K562 (cell line): Measurements from ENCODE around the gene CTU1. TPM values are rescaled to one million over a fixed set of nuclear protein-coding genes. Genes with fewer than 3 reads are reported as not detected.

Experiments
- ARID1B ChIP-seq: fragments of 450-650 bp; IDR thresholded peaks from 2 replicates; pipeline ENCODE4 v1.6.1; 2016; ENCODE audit warnings: antibody characterized with exemption, mild to moderate bottlenecking, inconsistent platforms
- BRCA1 ChIP-seq, 2 experiments: fragments of 450-650 bp in 1 of 2; sonication (generic) in 1 of 2; formaldehyde crosslinking in 1 of 2; IDR thresholded peaks; 2 replicates each; pipeline versions ENCODE4 v1.5.0 to v1.6.1; 2017 to 2020; ENCODE audit warnings: mild to moderate bottlenecking in 1 of 2, missing genetic modification reagents in 1 of 2
- CBFA2T2 ChIP-seq: fragments of 450-650 bp; conservative IDR thresholded peaks from 2 replicates; pipeline ENCODE4 v1.6.1; 2017; ENCODE audit warnings: mild to moderate bottlenecking
- E2F6 ChIP-seq, 2 experiments: IDR thresholded peaks; 2 replicates each; pipeline ENCODE4 v1.6.1; 2011; ENCODE audit warnings: borderline replicate concordance in 1 of 2, control low read depth in 1 of 2, low read depth in 1 of 2, low read length in 1 of 2, mild to moderate bottlenecking in 1 of 2, mixed read lengths in 1 of 2, moderate library complexity in 1 of 2; ENCODE audit not compliant: insufficient read depth in 1 of 2, insufficient read length in 1 of 2, poor library complexity in 1 of 2, severe bottlenecking in 1 of 2; ENCODE audit errors: extremely low read depth in 1 of 2
- ERF ChIP-seq: fragments of 450-650 bp; formaldehyde crosslinking; IDR thresholded peaks from 2 replicates; pipeline ENCODE4 v1.4.0; 2020; ENCODE audit warnings: mild to moderate bottlenecking, mixed read lengths
- HCFC1 ChIP-seq: IDR thresholded peaks from 2 replicates; pipeline ENCODE4 v1.6.1; 2012; ENCODE audit warnings: low read depth, low read length, improper control_type of control experiment
- HMGN3 ChIP-seq: IDR thresholded peaks from 2 replicates; pipeline ENCODE4 v1.6.1; 2011; ENCODE audit warnings: borderline replicate concordance, low read depth, mild to moderate bottlenecking, mixed read lengths, low read length; ENCODE audit not compliant: insufficient read length; ENCODE audit errors: extremely low read depth
- KDM5B ChIP-seq: fragments of 200-600 bp; sonication (generic); IDR thresholded peaks from 2 replicates; pipeline ENCODE4 v1.6.1; 2012; ENCODE audit warnings: low read depth, mild to moderate bottlenecking, moderate library complexity, low read length, control low read depth, inconsistent platforms; ENCODE audit not compliant: insufficient replicate concordance
- MEF2A ChIP-seq: IDR thresholded peaks from 2 replicates; pipeline ENCODE4 v1.6.1; 2011; ENCODE audit warnings: low read depth, mild to moderate bottlenecking, low read length, moderate library complexity; ENCODE audit not compliant: control insufficient read depth
- NELFE ChIP-seq: IDR thresholded peaks from 2 replicates; pipeline ENCODE4 v1.6.1; 2011; ENCODE audit warnings: mild to moderate bottlenecking; ENCODE audit not compliant: insufficient read depth, insufficient read length
- NFE2L1 ChIP-seq: fragments of 450-650 bp; IDR thresholded peaks from 2 replicates; pipeline ENCODE4 v1.6.1; 2016; ENCODE audit warnings: missing genetic modification characterization, low read depth, mild to moderate bottlenecking, missing compliant biosample characterization, moderate library complexity, borderline replicate concordance
- RAD21 ChIP-seq, 2 experiments: fragments of 250-450 bp in 1 of 2; fragments of 450-650 bp in 1 of 2; sonication (Bioruptor Pico) in 1 of 2; formaldehyde crosslinking in 1 of 2; IDR thresholded peaks in 1 of 2; conservative IDR thresholded peaks in 1 of 2; 2 replicates each; pipeline versions ENCODE4 v1.4.0 to v1.8.0; 2020 to 2022; ENCODE audit warnings: mild to moderate bottlenecking in 2 of 2, moderate library complexity in 1 of 2
- RFX1 ChIP-seq: fragments of 450-650 bp; IDR thresholded peaks from 2 replicates; pipeline ENCODE4 v1.6.1; 2016; ENCODE audit warnings: mild to moderate bottlenecking, moderate library complexity
- SAP30 ChIP-seq: fragments of 200-600 bp; sonication (generic); IDR thresholded peaks from 2 replicates; pipeline ENCODE4 v1.6.1; 2012; ENCODE audit warnings: borderline replicate concordance, low read depth, mild to moderate bottlenecking, moderate library complexity, low read length, control low read depth, inconsistent platforms; ENCODE audit not compliant: insufficient read depth, poor library complexity, severe bottlenecking
- SMC3 ChIP-seq: conservative IDR thresholded peaks from 2 replicates; pipeline ENCODE4 v1.6.1; 2011; ENCODE audit warnings: low read depth, low read length, improper control_type of control experiment; ENCODE audit not compliant: insufficient read depth
- TGIF2 ChIP-seq: sonication (generic); formaldehyde crosslinking; IDR thresholded peaks from 2 replicates; pipeline ENCODE4 v1.8.1; 2022; ENCODE audit warnings: mild to moderate bottlenecking, missing genetic modification reagents, moderate library complexity
- ZKSCAN1 ChIP-seq: fragments of 150-350 bp; IDR thresholded peaks from 2 replicates; pipeline ENCODE4 v1.6.1; 2016; ENCODE audit warnings: low read depth, low read length
- ZNF639 ChIP-seq, 2 experiments: fragments of 200-800 bp in 1 of 2; sonication (Bioruptor generic) in 1 of 2; sonication (generic) in 1 of 2; formaldehyde crosslinking in 1 of 2; IDR thresholded peaks in 1 of 2; conservative IDR thresholded peaks in 1 of 2; 2 replicates each; pipeline versions ENCODE4 v1.5.0 to v1.6.1; 2016 to 2020; ENCODE audit warnings: missing compliant biosample characterization in 1 of 2, missing genetic modification characterization in 1 of 2, missing genetic modification reagents in 1 of 2
- polyA plus RNA-seq, 8 experiments: library from polyadenylated mRNA; depleted of rRNA in 4 of 8; stranded (reverse) in 5 of 8; unstranded in 3 of 8; fragments of >200 nt; fragmentation: Nextera tagmentation in 2 of 8; fragmentation: Illumina TruSeq in 1 of 8; extraction: Ambion mirVana in 2 of 8; extraction: Trizol in 1 of 8; gene quantifications; 2 replicates each; pipeline versions ENCODE4 v1.2.1 to v1.2.3, GENCODE V29; 2011 to 2014; ENCODE audit warnings: inconsistent platforms in 1 of 8, missing spikeins in 1 of 8
- total RNA-seq, 7 experiments: library from RNA; depleted of rRNA in 6 of 7; stranded (reverse); fragments of >200 nt in 6 of 7; fragmentation: Illumina TruSeq in 2 of 7; extraction: Trizol in 2 of 7; gene quantifications; 2 replicates each; pipeline versions ENCODE4 v1.2.1 to v1.2.3, GENCODE V29; 2011 to 2021; ENCODE audit warnings: low replicate concordance in 1 of 7
- TF ChIP-seq, protein P1 (sequence below): sonication (generic); formaldehyde crosslinking; IDR thresholded peaks from 2 replicates; pipeline ENCODE4 v1.9.0; 2022; ENCODE audit warnings: mild to moderate bottlenecking, missing genetic modification reagents
- TF ChIP-seq, protein P2 (sequence below): IDR thresholded peaks from 2 replicates; pipeline ENCODE4 v1.6.1; 2012; ENCODE audit warnings: low read depth, low read length, improper control_type of control experiment, borderline replicate concordance

CTU1 gene
- total and polyA plus RNA-seq, 9 of the 15 experiments (the other 6 are each of a cell fraction or from before 2014, with no cell fraction given) = 0.03 to 18.4 (median 2.3) TPM; not detected in 1

GRCh38 chr19:51131780-51132680, 23.8 kb upstream of the CTU1 start (continued):
- TF ChIP-seq ZKSCAN1 (no peak; the same call in 1 of the 2 replicates), RFX1 (no peak), ERF (CRISPR knock-in tag) (no peak), ARID1B (peak; percentile 56), ZNF639 (CRISPR knock-in tag; conservative IDR thresholded peaks at IDR 0.05 in 1 of 2, IDR thresholded peaks at IDR 0.05 in 1 of 2) (peak in 1 of 2 experiments; percentile 80; a peak in 2 of 4 replicates), SMC3 (0 out of 2 replicates have a peak, but pooled peaks have one; percentile 19), RAD21 (CRISPR knock-in tag; conservative IDR thresholded peaks at IDR 0.05 in 1 of 2, IDR thresholded peaks at IDR 0.05 in 1 of 2) (peak; percentile 67 to 72), MEF2A (no peak), E2F6 (IDR thresholded peaks at IDR 0.05; ENCODE audit: borderline replicate concordance in 1 of 2, extremely low read depth in 1 of 2, insufficient read depth in 1 of 2, insufficient read length in 1 of 2, low read depth in 1 of 2, low read length in 1 of 2, poor library complexity in 1 of 2, severe bottlenecking in 1 of 2) (no peak), TGIF2 (CRISPR knock-in tag) (no peak), HMGN3 (no peak), CBFA2T2 (peak; percentile 65), SAP30 (no peak), BRCA1 (IDR thresholded peaks at IDR 0.05) (no peak), BRCA1 (CRISPR knock-in tag; IDR thresholded peaks at IDR 0.05) (no peak), HCFC1 (no peak), KDM5B (no peak), NELFE (no peak), NFE2L1 (tag) (no peak)
- TF ChIP-seq, protein P1, sequence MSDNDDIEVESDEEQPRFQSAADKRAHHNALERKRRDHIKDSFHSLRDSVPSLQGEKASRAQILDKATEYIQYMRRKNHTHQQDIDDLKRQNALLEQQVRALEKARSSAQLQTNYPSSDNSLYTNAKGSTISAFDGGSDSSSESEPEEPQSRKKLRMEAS (CRISPR knock-in tag) = peak; percentile 54; the same call in 1 of the 2 replicates
- TF ChIP-seq, protein P2, sequence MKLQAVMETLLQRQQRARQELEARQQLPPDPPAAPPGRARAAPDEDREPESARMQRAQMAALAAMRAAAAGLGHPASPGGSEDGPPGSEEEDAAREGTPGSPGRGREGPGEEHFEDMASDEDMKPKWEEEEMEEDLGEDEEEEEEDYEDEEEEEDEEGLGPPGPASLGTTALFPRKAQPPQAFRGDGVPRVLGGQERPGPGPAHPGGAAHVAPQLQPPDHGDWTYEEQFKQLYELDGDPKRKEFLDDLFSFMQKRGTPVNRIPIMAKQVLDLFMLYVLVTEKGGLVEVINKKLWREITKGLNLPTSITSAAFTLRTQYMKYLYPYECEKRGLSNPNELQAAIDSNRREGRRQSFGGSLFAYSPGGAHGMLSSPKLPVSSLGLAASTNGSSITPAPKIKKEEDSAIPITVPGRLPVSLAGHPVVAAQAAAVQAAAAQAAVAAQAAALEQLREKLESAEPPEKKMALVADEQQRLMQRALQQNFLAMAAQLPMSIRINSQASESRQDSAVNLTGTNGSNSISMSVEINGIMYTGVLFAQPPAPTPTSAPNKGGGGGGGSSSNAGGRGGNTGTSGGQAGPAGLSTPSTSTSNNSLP = no peak
